GM19240 (cell line): ENCODE results near the gene OR10A4.
"Not testable (repeated sequence)": the region's sequence is repeated elsewhere in the genome, so short reads cannot be mapped to it uniquely, and the experiment has no call there.

Experiments
- DNase-seq: peaks from one replicate; pipeline ENCODE4 v3.0.0; 2011; ENCODE audit warnings: low spot score; ENCODE audit not compliant: insufficient read length

The OR10A4 gene

DNA sequence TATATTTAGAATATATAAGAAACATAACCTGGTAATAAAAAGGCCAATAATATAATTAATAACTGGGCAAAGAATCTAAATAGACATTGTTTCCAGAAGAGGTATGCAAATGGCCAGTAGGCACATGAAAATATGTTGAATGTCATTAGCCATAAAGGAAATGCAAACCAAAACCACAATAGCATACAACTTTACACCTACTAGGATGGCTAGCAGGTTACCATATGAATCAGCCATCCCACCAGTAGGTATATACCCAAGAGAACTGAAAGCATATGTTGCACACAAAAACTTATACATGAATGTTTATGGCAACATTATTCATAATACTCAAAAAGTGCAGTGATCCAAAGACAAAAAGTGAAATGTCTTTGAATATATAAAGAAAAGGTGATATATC lies 18.6 kb downstream of the OR10A4 start:
- no peak for DNase-seq

DNA sequence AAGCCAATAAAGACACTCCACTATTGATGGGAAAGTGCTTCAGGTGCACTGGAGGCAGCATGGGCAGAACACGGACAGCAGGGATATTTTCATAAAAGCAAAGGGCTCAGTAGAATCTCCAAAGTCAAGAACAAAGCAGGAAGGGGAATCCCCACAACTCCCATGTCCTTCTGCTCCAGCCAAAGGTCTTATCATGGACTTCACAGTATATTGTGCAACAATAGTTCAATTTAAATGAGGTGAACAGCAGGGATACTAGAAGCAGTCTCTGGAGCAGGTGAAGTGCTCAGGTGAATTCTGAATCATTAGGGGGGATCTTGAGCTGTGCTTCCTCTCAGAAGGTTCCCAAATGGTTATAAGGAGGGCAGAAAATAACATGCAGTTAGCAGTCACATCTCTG lies 22.5 kb downstream of the OR10A4 start:
- no peak for DNase-seq

DNA sequence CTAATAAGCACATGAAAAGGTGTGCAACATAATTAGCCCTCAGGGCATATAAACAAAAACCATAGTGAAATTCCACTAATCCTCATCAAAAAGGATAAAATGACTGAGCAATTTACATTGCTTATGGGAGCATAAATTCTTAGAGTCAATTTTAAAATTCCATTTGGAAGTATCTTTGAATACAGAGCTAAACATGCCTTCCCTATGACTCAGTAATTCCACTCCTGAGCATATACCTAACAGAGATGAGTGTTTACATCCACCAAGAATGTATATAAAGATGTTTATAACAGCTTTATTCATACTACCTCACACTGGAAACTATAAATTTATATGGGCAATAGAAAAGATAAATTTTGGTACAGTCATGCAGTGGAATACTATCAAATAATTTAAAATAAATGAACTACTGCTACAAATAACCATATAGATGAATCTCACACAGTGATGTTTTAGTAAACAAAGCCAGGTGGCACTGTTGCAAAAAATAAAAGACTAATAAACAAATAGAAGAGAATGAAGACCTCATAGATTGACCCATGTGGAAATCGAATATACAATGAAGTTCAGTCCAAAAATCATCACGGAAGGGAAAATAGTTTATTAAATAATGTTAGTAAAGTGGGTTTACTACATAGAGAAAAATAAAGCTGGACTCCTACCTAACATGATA lies 24.0 kb downstream of the OR10A4 start:
- DNase-seq = no peak

DNA sequence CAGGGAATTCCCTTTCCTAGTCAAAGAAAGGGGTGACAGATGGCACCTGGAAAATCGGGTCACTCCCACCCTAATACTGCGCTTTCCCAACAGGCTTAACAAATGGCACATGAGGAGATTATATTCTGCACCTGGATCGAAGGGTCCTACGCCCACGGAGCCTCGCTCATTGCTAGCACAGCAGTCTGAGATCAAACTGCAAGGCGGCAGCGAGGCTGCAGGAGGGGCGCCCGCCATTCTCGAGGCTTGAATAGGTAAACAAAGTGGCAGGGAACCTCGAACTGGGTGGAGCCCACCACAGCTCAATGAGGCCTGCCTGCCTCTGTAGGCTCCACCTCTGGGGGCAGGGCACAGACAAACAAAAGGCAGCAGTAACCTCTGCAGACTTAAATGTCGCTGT lies 28.4 kb downstream of the OR10A4 start:
- DNase-seq = not testable (repeated sequence)

DNA sequence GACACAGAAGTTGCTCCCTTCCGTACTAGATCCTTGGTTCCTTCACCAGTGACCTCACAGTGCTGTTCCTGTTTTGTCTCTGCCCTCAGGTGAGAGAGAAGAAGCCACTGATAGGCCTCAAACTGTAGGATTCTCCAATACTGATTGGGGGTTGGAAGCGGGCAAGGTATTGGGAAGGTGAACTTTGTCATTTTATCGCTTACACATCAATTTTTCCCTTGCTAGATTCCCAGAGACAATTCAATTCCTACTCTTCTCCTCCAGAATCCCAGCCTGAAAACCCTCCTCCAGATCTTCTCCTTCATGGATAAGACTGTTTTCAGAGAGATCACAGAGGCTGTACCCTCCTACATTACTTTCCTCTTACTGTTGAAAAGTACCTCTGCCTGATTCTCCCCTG lies 35.0 kb downstream of the OR10A4 start:
- no peak for DNase-seq

DNA sequence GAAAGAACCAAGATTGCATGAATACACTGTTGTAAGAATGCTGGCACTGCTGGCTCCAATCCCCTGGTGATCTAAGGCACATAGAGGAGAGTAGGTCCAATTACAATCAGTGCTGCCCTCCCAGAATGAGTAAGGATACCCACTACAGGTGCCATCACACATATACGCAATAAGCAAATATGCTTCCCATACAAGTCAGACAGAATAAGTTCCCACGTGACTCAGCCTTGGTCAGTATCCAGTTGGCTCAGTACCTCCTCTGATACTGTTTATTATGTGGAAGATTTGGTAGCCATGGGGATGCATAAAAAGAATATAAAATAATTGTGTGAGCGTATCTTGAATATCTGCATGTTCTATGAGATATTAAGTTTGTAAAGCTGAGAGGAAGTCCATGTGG lies 35.5 kb downstream of the OR10A4 start:
- DNase-seq = no peak

DNA sequence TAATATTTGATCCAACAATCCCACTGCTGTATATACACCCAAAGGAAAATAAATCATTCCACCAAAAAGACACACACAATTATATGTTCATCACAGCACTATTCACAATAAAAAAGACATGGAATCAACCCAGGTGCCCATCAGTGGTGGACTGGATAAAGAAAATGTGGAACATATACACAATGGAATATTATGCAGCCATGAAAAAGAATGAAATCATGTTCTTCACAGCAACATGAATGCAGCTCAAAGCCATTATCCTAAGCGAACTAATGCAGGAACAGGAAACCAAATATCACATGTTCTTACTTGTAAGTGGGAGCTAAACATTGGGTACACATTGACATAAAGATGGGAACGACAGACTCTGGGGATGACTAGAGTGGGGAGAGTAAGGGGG lies 43.3 kb downstream of the OR10A4 start:
- no peak for DNase-seq

DNA sequence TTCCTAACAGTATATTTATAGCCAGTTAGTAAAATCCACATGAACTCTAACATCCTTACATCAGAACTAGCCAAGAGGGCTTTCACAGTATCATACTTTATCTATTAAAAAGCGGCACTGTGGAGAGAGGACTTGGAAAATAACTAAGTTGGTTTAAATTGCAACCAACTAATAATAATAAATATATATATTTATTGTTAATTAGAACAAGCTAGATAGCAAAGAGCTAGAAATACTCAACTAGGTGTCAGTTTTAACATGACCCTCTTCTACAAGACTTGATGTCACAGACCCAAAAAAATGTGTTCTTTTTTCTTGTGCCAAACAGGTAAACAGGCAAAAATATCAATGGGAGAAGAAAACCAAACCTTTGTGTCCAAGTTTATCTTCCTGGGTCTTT lies 44.3 kb downstream of the OR10A4 start, which contains the start of gene OR2D3:
TSS of gene OR2D3 (plus strand) at position 301 of the 400 bp plus-strand sequence. CDS start at position 301, 0 bp downstream.
- no peak for DNase-seq

DNA sequence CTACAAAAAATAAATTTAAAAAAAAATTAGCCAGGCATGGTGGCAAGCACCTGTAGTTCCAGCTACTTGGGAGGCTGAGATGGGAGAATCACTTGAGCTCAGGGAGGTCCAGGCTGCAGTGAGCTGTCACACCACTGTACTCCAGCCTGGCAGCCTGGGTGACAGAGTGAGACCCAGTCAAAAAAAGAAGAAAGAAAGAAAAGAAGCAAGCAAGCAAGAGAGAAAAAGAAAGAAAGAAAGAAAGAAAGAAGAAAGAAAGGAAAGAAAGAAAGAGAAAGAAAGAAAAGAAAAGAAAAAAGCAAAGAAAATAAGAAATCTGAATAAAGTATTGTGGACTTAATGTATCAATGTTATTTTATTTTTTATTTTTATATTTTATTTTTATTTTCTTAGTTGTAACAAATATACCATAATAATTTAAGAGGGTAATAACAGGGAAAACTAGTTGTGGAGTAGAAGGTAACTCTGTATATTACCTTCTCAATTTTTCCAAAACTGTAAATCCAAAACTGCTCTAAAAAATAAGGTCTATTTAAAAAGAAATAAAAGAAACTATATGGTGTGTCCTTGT lies 48.7 kb downstream of the OR10A4 start:
- no peak for DNase-seq

DNA sequence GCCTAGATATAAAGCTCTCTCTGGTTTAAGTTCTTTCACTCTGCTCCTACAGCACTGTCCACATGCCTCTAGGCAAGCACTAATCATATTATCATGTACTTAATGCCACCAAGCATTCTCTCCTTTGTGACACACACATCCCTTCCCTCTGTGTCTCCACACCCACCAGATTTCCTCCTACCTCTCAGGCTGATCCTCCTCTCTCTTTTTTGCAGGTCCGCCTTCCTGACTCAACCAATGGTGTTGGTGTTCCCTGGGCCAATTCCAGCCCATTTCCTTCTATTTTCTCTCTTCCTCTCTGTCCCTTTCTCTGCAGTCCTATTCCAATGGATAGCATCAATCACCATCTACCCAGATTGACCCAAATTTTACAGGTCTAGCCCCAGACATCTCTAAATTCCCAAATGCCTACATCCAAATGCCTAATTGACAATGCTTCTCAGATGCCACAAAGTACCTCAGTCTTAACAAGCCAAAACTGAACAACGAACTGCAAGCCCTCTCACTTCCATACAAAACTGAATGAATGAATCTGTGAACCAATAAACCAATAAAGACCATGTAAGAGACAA lies 49.3 kb downstream of the OR10A4 start:
- no peak for DNase-seq

DNA sequence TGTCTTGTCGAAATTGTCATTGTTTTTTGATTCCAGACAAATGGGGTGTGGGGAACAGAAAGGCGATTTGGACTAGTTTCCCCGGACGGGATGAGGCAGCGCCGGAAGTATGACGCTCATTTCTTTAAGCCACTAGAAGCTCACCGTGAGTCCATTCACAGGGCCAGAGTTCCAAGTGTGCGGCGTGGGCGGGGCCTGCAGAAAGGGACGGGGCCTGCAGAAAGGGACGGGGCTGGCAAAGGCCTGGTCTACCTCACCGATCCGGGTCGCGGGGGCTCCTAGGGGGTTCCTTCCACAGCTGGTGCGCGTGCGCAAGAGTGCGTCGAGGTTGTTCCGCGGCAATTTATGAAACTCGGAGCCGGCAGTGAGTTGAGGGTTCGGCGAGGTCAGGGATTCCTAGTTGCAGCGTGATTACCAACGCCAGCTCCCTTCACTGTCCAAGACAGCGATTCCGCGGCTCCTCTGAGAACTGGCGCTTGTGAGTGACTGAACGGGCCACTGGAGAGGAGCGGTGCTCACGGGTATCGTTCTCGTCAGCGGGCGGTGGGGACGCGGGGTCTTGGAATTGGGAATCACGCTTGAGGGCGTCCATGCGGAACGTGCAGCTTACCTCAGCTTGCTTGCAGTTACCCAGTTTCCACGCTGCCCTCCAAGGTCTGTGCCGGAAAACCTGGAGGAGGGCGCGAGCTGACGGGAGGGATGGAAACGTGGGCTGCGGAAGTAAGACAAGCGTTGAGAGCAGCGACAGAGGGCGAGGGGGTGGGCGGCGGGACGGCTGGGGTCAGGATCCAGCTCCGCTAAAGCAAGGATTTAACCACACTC lies 50.0 kb downstream of the OR10A4 start, which contains the start of gene ZNF215:
TSS of gene ZNF215 (plus strand) at position 219 of the 822 bp plus-strand sequence. CDS start 5,847 bp downstream, outside the sequence.
- no peak for DNase-seq

DNA sequence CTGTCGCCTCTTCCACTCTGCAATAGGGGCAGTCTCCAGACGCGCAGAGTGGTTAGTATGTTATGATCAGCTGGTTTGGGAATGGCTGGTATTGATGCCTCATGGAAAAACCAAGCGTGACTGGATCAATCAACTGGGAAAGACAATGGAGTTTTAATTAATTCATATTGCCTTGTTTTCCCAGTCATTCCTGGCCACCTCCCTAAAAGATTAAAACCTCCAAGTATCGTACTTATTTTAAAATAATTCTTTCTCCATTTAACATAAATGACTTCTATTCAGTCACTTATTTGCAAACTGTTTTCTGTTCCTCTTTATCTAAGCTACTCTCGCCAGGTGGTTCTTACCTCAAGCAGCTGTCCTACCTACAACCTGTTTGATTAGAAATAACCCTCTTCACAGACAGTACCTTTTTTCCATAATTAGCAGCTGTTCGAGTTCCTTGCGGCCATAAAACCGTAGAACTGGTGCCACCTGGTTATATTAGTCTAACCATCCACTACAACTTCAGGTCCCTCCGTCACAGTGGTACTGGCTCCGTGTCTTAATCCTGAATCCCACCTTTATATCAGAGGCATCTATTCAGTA lies 50.7 kb downstream of the OR10A4 start:
- DNase-seq = no peak
